HG03354 (cell line): ENCODE measurements around the gene DTNB.
A peak's percentile ranks its signal among the peaks of the same experiment; 100 is the strongest.

Experiments
- ATAC-seq: cut with Tn5 transposase; IDR thresholded peaks from one replicate; pipeline ENCODE4 v1.9.1; 2021; ENCODE audit warnings: mild to moderate bottlenecking; ENCODE audit not compliant: unreplicated experiment, poor library complexity, severe bottlenecking

DTNB gene

GRCh38 chr2:25595393-25595792 lies 78.0 kb downstream of the DTNB start:
- no peak for ATAC-seq

- ATAC-seq = no peak
Measured at GRCh38 chr2:25594991-25595390, 78.4 kb downstream of the DTNB start.

GRCh38 chr2:25592766-25593292 lies 80.5 kb downstream of the DTNB start:
- ATAC-seq = no peak

GRCh38 chr2:25590921-25591505 lies 82.4 kb downstream of the DTNB start:
- no peak for ATAC-seq

GRCh38 chr2:25589676-25590205 lies 83.6 kb downstream of the DTNB start:
- no peak for ATAC-seq

- no peak for ATAC-seq
Measured at GRCh38 chr2:25588576-25588975, 84.8 kb downstream of the DTNB start.

- ATAC-seq = no peak
Measured at GRCh38 chr2:25587361-25587760, 86.0 kb downstream of the DTNB start.

GRCh38 chr2:25586726-25587144 lies 86.6 kb downstream of the DTNB start:
- peak; percentile 79 for ATAC-seq

- no peak for ATAC-seq
Measured at GRCh38 chr2:25585189-25585588, 88.2 kb downstream of the DTNB start.

- no peak for ATAC-seq
Measured at GRCh38 chr2:25582077-25582830, 91.1 kb downstream of the DTNB start.

- ATAC-seq = no peak
Measured at GRCh38 chr2:25576596-25576995, 96.8 kb downstream of the DTNB start.

GRCh38 chr2:25572638-25573037 lies 100.7 kb downstream of the DTNB start:
- no peak for ATAC-seq

GRCh38 chr2:25570161-25570845 lies 103.1 kb downstream of the DTNB start:
- no peak for ATAC-seq

GRCh38 chr2:25567406-25567805 lies 106.0 kb downstream of the DTNB start:
- ATAC-seq = no peak

GRCh38 chr2:25566694-25567093 lies 106.7 kb downstream of the DTNB start:
- ATAC-seq = peak; percentile 69

GRCh38 chr2:25566094-25566493 lies 107.3 kb downstream of the DTNB start:
- ATAC-seq = no peak

- no peak for ATAC-seq
Measured at GRCh38 chr2:25561136-25561850, 112.1 kb downstream of the DTNB start.

GRCh38 chr2:25559148-25559547 lies 114.2 kb downstream of the DTNB start:
- no peak for ATAC-seq

- ATAC-seq = peak; percentile 77
Measured at GRCh38 chr2:25558262-25558661, 115.1 kb downstream of the DTNB start.
